Heart right ventricle (tissue), 16 donors: Measurements from ENCODE around the gene ENTPD8. TPM values are rescaled to one million over a fixed set of nuclear protein-coding genes. Genes with fewer than 3 reads are reported as not detected.

Experiments
- ATAC-seq, 8 donors: fragments of 200-7000 bp; cut with Tn5 transposase; one replicate each; pipeline ENCODE4 v1.9.1; 2020; ENCODE audit warnings: mild to moderate bottlenecking in 8 of 8, moderate library complexity in 8 of 8, moderate number of reproducible peaks in 1 of 8
- DNase-seq, 2 donors: peaks; one replicate each; pipeline ENCODE4 v3.0.0-alpha.2; 2020
- H3K27ac ChIP-seq, 10 donors: fragments of 200-600 bp; sonication (generic) in 2 of 10; one replicate each; pipeline versions ENCODE4 v1.5.0 to v1.8.0; 2020 to 2022; ENCODE audit warnings: mild to moderate bottlenecking in 3 of 10
- H3K27me3 ChIP-seq, 7 donors: fragments of 200-600 bp; one replicate each; pipeline ENCODE4 v1.8.0; 2021 to 2022; ENCODE audit warnings: mild to moderate bottlenecking in 2 of 7
- H3K36me3 ChIP-seq, 9 donors: fragments of 200-600 bp; sonication (generic) in 1 of 9; one replicate each; pipeline versions ENCODE4 v1.5.0 to v1.8.0; 2020 to 2022; ENCODE audit warnings: mild to moderate bottlenecking in 2 of 9
- H3K4me1 ChIP-seq, 9 donors: fragments of 200-600 bp; sonication (generic) in 1 of 9; one replicate each; pipeline versions ENCODE4 v1.5.0 to v1.8.0; 2020 to 2022; ENCODE audit warnings: mild to moderate bottlenecking in 4 of 9
- H3K4me3 ChIP-seq, 10 donors: fragments of 200-600 bp; sonication (generic) in 2 of 10; one replicate each; pipeline versions ENCODE4 v1.5.0 to v1.8.0; 2020 to 2022; ENCODE audit warnings: mild to moderate bottlenecking in 7 of 10, moderate library complexity in 2 of 10
- H3K9me3 ChIP-seq, 11 donors: fragments of 200-600 bp in 10 of 11; sonication (generic) in 2 of 11; one replicate each; pipeline versions ENCODE4 v1.5.0 to v1.8.0; 2013 to 2022; ENCODE audit warnings: mild to moderate bottlenecking in 2 of 11, control low read depth in 1 of 11, moderate library complexity in 1 of 11
- WGBS, 2 donors: extraction: QIAGEN DNeasy Blood & Tissue Kit; methylation state at CpG; one replicate each; pipeline ENCODE4 v1.1.7; 2013; ENCODE audit warnings: inconsistent platforms in 1 of 2; 5-methylcytosine and 5-hydroxymethylcytosine counted together
- intact Hi-C, 10 donors: fragments of 100-400 bp; cut with DNase I; formaldehyde crosslinking; loops; one replicate each; pipeline versions ENCODE4 v1.11.1 to v1.14.2; 2022
- polyA plus RNA-seq, 2 donors: library from polyadenylated mRNA; stranded (reverse); fragments of 200-250 nt; gene quantifications; one replicate each; pipeline ENCODE4 v1.2.3, GENCODE V29; 2013
- total RNA-seq, 10 donors: library from RNA; stranded (reverse); fragmentation: NEBNext Ultra II Directional in 3 of 10; extraction: Animal tissue kit (Norgen Biotek cat#: 25700) in 3 of 10; gene quantifications; one replicate each; pipeline versions ENCODE4 v1.2.1 to v1.2.4, GENCODE V29; 2021 to 2023
- TF ChIP-seq, protein P1 (sequence below), 9 donors: fragments of 200-600 bp; sonication (generic) in 2 of 9; IDR thresholded peaks; one replicate each; pipeline versions ENCODE4 v1.5.0 to v1.8.0; 2021 to 2022; ENCODE audit warnings: antibody characterized with exemption in 9 of 9, mild to moderate bottlenecking in 5 of 9, moderate library complexity in 1 of 9
- donor health status: Arrhythmogenic right ventricular cardiomyopathy.
- donor health status: ischemic (EF 13 %, LVEDD 7.1; RV severe dilation, severe dysfunction).
- donor health status: healthy with polysubstance abuse.
- donor health status: DM: no; HTN: yes; CAD: no.
- donor health status: DM: no; HTN: no; CAD: no.
- donor health status: ischemic (EF 25% LVEDD 6.9; RV normal size, moderate dysfunction).
- donor health status: ischemic (EF 25% LVEDD 5.7; RV mildly dilated, moderate dysfunction).
- donor health status: healthy.
- donor health status: DM: yes; HTN: yes; CAD: no.
- donor health status: Ischemic cardiomyopathy.
- donor health status: ischemic (EF 35%, LVEDD 5.7; RV mildly dilated, moderate dysfunction).
- donor health status: nonischemic (EF 11% LVEDD 7.7; RV severe dilation, severe dysfunction).
- donor health status: DM: yes; HTN: yes; CAD: no.
- donor health status: PGD.
- donor health status: ischemic (EF 29% LVEDD 5.4; RV normal size, mild dysfunction).
- donor health status: nonischemic (EF 23%, LVEDD 6.1; RV moderate dilation, normal function).

ENTPD8 gene
- total and polyA plus RNA-seq, 12 donors = 0.03 to 0.15 TPM; not detected in 10

DNA sequence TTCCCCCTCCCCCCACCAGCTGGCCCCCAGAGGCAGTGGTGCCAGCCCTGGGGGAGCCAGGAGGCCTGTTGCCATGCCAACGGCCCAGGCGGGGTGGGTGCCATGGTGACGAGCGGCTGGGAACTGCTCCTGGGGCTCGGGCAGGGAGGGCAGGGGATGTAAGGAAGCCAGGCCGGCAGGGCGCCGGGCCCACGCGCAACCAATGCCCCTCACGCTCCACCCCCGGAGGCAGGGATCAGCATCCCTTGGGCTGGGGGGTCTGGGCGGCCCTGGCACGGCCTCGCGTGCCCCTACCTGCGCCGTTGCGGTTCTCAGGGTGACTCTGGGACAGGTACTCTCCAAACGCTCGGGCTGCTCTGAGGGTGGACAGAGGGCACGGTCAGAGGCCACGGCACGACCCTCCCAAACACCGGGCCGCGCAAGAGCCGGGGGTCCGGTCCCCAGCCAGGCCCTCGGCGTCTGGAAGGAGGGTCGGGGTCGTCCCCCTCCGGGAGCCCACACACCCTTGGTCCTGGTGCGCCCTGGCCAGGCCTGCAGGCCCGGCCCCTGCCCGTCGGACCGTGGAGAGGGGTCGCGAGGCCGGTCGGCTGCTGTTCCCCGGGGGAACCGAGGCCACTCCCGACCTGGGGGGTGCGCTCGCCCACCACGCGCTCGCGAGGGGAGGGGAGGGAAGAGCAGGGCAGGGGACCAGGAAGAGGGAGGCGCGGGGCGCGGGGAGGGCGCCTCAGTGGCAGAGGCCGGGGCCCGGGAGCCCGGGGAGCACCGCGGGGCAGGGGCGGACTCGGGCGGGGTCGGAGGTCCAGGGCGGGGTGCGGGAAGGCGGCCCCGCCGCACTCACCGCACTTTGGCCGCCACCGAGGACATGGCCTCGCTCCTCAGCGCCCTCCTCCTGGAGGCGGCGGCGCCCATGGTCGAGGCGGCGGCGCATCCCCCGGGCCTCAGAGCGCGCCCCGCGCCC lies 17.3 kb upstream of the ENTPD8 start:
- H3K9me3 ChIP-seq = no peaks in the 10 kb centered on the region
- peaks cover 19 to 46% (median 30%) of the 10 kb centered on the region in 9 donors for H3K4me1 ChIP-seq
- ATAC-seq (peak in 1 of 8 donors; percentile 1), DNase-seq (peak in 1 of 2 donors; percentile 12)
- peaks cover 0 to 24% (median 0%) of the 10 kb centered on the region in 9 donors for H3K36me3 ChIP-seq
- 21 to 31% methylated on average over 60 to 88 of the region's 88 CpGs for WGBS, 2 donors
- TF ChIP-seq, protein P1, sequence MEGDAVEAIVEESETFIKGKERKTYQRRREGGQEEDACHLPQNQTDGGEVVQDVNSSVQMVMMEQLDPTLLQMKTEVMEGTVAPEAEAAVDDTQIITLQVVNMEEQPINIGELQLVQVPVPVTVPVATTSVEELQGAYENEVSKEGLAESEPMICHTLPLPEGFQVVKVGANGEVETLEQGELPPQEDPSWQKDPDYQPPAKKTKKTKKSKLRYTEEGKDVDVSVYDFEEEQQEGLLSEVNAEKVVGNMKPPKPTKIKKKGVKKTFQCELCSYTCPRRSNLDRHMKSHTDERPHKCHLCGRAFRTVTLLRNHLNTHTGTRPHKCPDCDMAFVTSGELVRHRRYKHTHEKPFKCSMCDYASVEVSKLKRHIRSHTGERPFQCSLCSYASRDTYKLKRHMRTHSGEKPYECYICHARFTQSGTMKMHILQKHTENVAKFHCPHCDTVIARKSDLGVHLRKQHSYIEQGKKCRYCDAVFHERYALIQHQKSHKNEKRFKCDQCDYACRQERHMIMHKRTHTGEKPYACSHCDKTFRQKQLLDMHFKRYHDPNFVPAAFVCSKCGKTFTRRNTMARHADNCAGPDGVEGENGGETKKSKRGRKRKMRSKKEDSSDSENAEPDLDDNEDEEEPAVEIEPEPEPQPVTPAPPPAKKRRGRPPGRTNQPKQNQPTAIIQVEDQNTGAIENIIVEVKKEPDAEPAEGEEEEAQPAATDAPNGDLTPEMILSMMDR (IDR thresholded peaks at IDR 0.05) = no peak
- H3K27me3 ChIP-seq = peaks cover 0 to 14% (median 0%) of the 10 kb centered on the region in 7 donors
- intact Hi-C loops = loop anchor here in 2 of 10 donors (5.0 to 10.0 kb wide), 2 partner anchors 36 to 146 kb away; partner anchors contain the start of genes ARRDC1 (in 1 of the 2), EXD3 (in 1 of the 2) and NOXA1 (in 1 of the 2)
- H3K4me3 ChIP-seq = peak overlapping the region; percentile 45 to 81 (median 68)
- H3K27ac ChIP-seq = peak overlapping the region in 9 of 10 donors; percentile 26 to 89 (median 65)

DNA sequence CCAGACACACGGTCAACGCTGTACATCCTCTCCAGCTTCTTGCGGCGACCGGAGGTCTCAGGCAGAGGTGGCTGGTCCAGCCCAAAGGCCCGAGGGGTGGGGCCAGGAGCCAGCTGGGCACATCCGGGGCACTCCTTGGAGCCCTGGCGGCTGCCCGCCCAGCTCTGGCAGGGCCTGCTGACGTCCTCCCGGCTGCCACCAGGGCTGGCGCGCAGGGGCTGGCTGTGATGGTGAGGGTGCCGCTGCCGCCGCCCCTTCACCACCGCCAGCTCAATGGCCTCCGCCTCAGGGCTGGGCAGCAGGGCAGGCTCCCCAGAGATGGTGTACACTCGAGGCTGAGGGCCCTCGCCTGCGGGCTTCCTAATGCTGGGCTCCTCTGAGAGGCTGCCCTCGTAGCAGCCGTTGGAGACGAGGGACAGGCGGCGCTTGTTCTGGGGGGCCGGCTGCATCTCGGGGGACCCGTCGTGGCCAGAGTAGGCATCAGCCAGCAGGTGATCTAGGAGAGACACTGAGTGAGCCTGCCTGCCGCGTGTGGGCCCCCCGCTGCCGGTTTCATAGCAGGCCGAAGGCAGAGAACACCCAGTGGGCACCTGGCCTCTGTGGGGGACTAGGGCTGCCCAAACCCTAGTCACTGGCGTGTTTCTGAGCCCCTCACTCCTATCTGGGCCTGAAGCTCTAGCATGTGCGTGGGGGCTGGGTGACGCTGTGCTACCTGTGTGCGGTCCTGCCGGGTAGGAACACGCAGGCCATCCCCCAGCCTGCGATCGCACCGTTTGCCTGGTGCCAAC lies 16.4 kb upstream of the ENTPD8 start:
- Histone ChIP-seq H3K9me3 (no peaks in the 10 kb centered on the region), H3K36me3 (peaks cover 0 to 32% (median 0%) of the 10 kb centered on the region in 9 donors), H3K27ac (peak overlapping the region in 1 of 10 donors; percentile 65), H3K27me3 (peaks cover 0 to 11% (median 0%) of the 10 kb centered on the region in 7 donors), H3K4me3 (peak overlapping the region in 2 of 10 donors; percentile 60 to 81), H3K4me1 (peaks cover 19 to 55% (median 30%) of the 10 kb centered on the region in 9 donors)
- 95 to 96% methylated on average over 43 to 44 of the region's 44 CpGs for WGBS, 2 donors
- intact Hi-C loops = loop anchor here in 2 of 10 donors (5.0 to 10.0 kb wide), 2 partner anchors 35 to 147 kb away; partner anchors contain the start of genes ARRDC1 (in 1 of the 2), EXD3 (in 1 of the 2) and NOXA1 (in 1 of the 2)
- no peak for ATAC-seq
- DNase-seq = no peak
- TF ChIP-seq, protein P1 (IDR thresholded peaks at IDR 0.05) = no peak

DNA sequence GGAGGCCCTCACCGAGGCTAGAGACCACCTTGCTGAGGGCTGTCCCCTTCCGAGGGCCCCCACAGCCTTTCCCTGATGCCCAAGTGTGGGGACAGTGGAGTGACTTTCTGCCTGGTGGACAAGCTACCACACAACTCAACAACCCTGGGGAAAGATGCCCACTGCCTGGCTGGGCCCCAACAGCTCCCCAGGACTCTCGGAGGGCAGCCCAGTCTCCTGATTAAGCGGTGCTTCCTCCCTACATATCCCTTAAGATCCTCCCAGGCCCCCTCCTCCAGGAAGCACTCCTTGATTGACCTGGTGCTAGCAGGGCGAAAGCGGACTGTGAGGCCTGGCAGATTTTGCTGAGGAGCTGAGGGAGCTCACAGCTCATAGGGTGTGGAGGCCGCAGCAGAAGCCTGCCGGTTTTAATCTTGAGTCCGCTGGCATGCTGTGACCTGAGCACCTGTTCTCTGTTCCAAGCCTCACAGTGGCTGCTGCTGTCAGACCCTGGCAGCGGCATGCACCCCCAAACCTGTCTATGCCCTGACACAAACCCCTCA lies 15.8 kb upstream of the ENTPD8 start:
- H3K27ac ChIP-seq = no peak overlapping the region
- WGBS, 2 donors = 94 to 96% methylated on average over 10 of the region's 10 CpGs
- no peaks in the 10 kb centered on the region for H3K9me3 ChIP-seq
- TF ChIP-seq, protein P1 (IDR thresholded peaks at IDR 0.05) = no peak
- no peak for ATAC-seq
- peaks cover 0 to 4% (median 0%) of the 10 kb centered on the region in 7 donors for H3K27me3 ChIP-seq
- H3K36me3 ChIP-seq = peaks cover 0 to 33% (median 0%) of the 10 kb centered on the region in 9 donors
- DNase-seq = no peak
- no peak overlapping the region for H3K4me3 ChIP-seq
- intact Hi-C loops = loop anchor here in 2 of 10 donors (5.0 to 10.0 kb wide), 2 partner anchors 35 to 148 kb away; partner anchors contain the start of genes ARRDC1 (in 1 of the 2), EXD3 (in 1 of the 2) and NOXA1 (in 1 of the 2)
- H3K4me1 ChIP-seq = peaks cover 19 to 50% (median 30%) of the 10 kb centered on the region in 9 donors
